GM18907 (cell line): Measurements from ENCODE around the gene OBSCN.

ENCODE experiments used
- ATAC-seq: cut with Tn5 transposase; IDR thresholded peaks from one replicate; pipeline ENCODE4 v1.9.1; 2021; ENCODE audit warnings: mild to moderate bottlenecking, moderate library complexity; ENCODE audit not compliant: unreplicated experiment

The OBSCN gene

GRCh38 chr1:228350831-228351781 lies 143.3 kb downstream of the OBSCN start:
- no peak for ATAC-seq

- ATAC-seq, result no peak
These were observed 144.0 kb downstream of the OBSCN start for GRCh38 chr1:228351850-228352249.

- ATAC-seq, result no peak
These were observed 145.0 kb downstream of the OBSCN start for GRCh38 chr1:228352677-228353481.

GRCh38 chr1:228353601-228354371 lies 145.9 kb downstream of the OBSCN start:
- ATAC-seq, result no peak

GRCh38 chr1:228354390-228355320 lies 146.8 kb downstream of the OBSCN start:
- ATAC-seq, result no peak

GRCh38 chr1:228356897-228357680 lies 149.2 kb downstream of the OBSCN start:
- no peak for ATAC-seq

- ATAC-seq, result no peak
These were observed 150.4 kb downstream of the OBSCN start for GRCh38 chr1:228358039-228358763.

GRCh38 chr1:228358764-228359612 lies 151.1 kb downstream of the OBSCN start:
- no peak for ATAC-seq

GRCh38 chr1:228359613-228360532 lies 152.0 kb downstream of the OBSCN start:
- ATAC-seq, result no peak

- ATAC-seq, result no peak
These were observed 152.9 kb downstream of the OBSCN start for GRCh38 chr1:228360533-228361313.

GRCh38 chr1:228361314-228362140 lies 153.7 kb downstream of the OBSCN start:
- no peak for ATAC-seq

GRCh38 chr1:228362141-228362883 lies 154.5 kb downstream of the OBSCN start:
- no peak for ATAC-seq

GRCh38 chr1:228362884-228363450 lies 155.1 kb downstream of the OBSCN start:
- no peak for ATAC-seq

GRCh38 chr1:228363686-228364067 lies 155.8 kb downstream of the OBSCN start:
- no peak for ATAC-seq
